ENCODE measurements around the gene XYLT2. TPM values are rescaled to one million over a fixed set of nuclear protein-coding genes. Genes with fewer than 3 reads are reported as not detected.

The XYLT2 gene
- polyA plus RNA-seq, 2 of the 4 experiments (the other 2 are of a cell fraction) = 9.7 to 15.8 TPM

DNA sequence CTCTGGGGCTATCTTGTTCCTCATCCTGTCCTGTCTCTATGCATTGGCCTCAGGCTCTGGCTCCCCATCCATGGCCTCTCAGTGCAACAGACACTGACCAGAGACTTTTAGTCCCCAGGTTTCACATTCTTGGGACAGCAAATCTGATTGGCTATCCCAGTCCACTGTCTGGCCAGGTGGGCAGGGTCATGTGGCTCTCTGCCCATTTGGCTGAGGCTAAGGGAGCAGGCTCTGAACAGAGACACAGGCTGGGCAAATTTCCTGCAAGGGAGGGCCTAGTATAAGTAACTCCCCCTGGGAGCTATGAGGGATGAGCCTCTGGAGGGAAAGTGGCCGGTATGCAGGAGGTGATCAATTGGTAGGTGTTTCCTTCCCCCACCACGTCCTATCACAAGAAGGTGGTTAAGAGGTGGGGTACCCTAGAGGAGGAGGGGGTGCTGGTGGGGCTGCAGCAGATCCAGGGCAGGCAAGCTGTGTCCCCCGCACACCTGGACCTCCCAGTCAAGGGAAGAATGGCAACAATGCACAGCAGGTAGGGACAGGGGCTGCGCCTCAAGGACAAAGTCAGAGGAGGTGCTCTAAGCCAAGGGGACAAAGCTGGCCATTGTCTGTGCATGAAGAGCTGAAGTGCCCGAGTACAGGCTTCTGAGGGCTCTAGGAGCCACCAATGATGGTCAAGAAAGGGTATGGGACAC lies 13.2 kb downstream of the XYLT2 start:
- no peak overlapping the region for H3K27ac ChIP-seq
- ChIA-PET POLR2A (interaction anchor here (1.1 kb wide), 1 partner anchor 13 kb away, joined by 3 read pairs; no protein-coding TSS in a partner anchor), CTCF (interaction anchor here (1.0 to 33.9 kb wide), 10 partner anchors 9 to 190 kb away, joined by 3 to 445 read pairs (median 8); partner anchors contain the start of genes EME1, LRRC59, MRPL27 and XYLT2)
- no peak for TF ChIP-seq PHF8 (IDR thresholded peaks at IDR 0.05; ENCODE audit: borderline replicate concordance, low read depth)
- TF ChIP-seq RFX5 (IDR thresholded peaks at IDR 0.05) = no peak
- TF ChIP-seq CBX2 (IDR thresholded peaks at IDR 0.05; ENCODE audit: borderline replicate concordance, low read depth) = no peak
- TF ChIP-seq, protein P1, sequence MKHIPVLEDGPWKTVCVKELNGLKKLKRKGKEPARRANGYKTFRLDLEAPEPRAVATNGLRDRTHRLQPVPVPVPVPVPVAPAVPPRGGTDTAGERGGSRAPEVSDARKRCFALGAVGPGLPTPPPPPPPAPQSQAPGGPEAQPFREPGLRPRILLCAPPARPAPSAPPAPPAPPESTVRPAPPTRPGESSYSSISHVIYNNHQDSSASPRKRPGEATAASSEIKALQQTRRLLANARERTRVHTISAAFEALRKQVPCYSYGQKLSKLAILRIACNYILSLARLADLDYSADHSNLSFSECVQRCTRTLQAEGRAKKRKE (CRISPR knock-in tag; IDR thresholded peaks at IDR 0.05; ENCODE audit: low read depth) = no peak
- TF ChIP-seq HOXB5 (CRISPR knock-in tag; IDR thresholded peaks at IDR 0.05) = no peak
- TF ChIP-seq KDM1A (IDR thresholded peaks at IDR 0.05; ENCODE audit: low read depth) = no peak
- no peak for TF ChIP-seq RARB (CRISPR knock-in tag; IDR thresholded peaks at IDR 0.05)
- TF ChIP-seq, protein P2, sequence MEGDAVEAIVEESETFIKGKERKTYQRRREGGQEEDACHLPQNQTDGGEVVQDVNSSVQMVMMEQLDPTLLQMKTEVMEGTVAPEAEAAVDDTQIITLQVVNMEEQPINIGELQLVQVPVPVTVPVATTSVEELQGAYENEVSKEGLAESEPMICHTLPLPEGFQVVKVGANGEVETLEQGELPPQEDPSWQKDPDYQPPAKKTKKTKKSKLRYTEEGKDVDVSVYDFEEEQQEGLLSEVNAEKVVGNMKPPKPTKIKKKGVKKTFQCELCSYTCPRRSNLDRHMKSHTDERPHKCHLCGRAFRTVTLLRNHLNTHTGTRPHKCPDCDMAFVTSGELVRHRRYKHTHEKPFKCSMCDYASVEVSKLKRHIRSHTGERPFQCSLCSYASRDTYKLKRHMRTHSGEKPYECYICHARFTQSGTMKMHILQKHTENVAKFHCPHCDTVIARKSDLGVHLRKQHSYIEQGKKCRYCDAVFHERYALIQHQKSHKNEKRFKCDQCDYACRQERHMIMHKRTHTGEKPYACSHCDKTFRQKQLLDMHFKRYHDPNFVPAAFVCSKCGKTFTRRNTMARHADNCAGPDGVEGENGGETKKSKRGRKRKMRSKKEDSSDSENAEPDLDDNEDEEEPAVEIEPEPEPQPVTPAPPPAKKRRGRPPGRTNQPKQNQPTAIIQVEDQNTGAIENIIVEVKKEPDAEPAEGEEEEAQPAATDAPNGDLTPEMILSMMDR (IDR thresholded peaks at IDR 0.05) = no peak
- no peak for TF ChIP-seq EP300 (IDR thresholded peaks at IDR 0.05)
- TF ChIP-seq MAFK (IDR thresholded peaks at IDR 0.05; ENCODE audit: partially characterized antibody) = no peak
- TF ChIP-seq FOSB (CRISPR knock-in tag; IDR thresholded peaks at IDR 0.05) = no peak
- no peak for TF ChIP-seq MYC (IDR thresholded peaks at IDR 0.05; ENCODE audit: borderline replicate concordance, low read length)
- TF ChIP-seq HDAC2 (IDR thresholded peaks at IDR 0.05) = no peak
- TF ChIP-seq BHLHE40 (IDR thresholded peaks at IDR 0.05; ENCODE audit: low read depth, low read length) = no peak
- no peak for TF ChIP-seq TFCP2L1 (CRISPR knock-in tag; IDR thresholded peaks at IDR 0.05)
- no peak for TF ChIP-seq KDM5A (IDR thresholded peaks at IDR 0.05)
- no peak for TF ChIP-seq CHD4 (IDR thresholded peaks at IDR 0.05; ENCODE audit: borderline replicate concordance)
- TF ChIP-seq, protein P3, sequence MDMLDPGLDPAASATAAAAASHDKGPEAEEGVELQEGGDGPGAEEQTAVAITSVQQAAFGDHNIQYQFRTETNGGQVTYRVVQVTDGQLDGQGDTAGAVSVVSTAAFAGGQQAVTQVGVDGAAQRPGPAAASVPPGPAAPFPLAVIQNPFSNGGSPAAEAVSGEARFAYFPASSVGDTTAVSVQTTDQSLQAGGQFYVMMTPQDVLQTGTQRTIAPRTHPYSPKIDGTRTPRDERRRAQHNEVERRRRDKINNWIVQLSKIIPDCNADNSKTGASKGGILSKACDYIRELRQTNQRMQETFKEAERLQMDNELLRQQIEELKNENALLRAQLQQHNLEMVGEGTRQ (IDR thresholded peaks at IDR 0.05) = no peak
- 90% methylated on average over 5 of the region's 5 CpGs for WGBS (ENCODE audit: missing lambda C conversion rate)
- no peaks in the 10 kb centered on the region for H3K9me3 ChIP-seq
- DNase-seq (ENCODE audit: low read depth in 1 of 2, low spot score in 1 of 2) (no peak), ATAC-seq (no peak), FAIRE-seq (no peak)
- no peak overlapping the region for H3K4me3 ChIP-seq
- H3K4me1 ChIP-seq = peaks cover 3% of the 10 kb centered on the region; the same call in 1 of the 3 replicates
- no peak overlapping the region for H3K4me2 ChIP-seq

DNA sequence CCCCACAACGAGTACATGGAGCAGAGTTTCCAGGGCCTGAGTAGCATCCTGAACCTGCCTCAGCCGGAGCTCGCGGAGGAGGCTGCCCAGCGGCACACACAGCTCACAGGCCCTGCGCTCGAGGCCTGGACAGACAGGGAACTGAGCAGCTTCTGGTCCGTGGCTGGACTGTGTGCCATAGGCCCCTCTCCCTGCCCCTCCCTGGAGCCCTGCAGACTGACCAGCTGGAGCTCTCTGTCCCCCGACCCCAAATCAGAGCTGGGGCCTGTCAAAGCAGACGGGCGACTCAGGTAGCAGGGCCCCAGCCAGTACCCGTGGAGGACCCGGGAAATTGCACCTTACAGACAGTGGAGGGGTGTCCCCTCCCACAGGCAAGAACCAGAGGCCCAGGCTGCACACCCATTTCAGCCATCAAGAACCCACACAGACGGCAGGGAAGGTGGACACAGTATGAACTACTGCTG lies 14.1 kb downstream of the XYLT2 start:
- no peak overlapping the region for H3K4me3 ChIP-seq
- DNase-seq (ENCODE audit: low read depth in 1 of 2, low spot score in 1 of 2) = no peak
- H3K4me2 ChIP-seq = no peak overlapping the region
- ATAC-seq = no peak
- peaks cover 3% of the 10 kb centered on the region; the same call in 1 of the 3 replicates for H3K4me1 ChIP-seq
- 89% methylated on average over 14 of the region's 14 CpGs for WGBS (ENCODE audit: missing lambda C conversion rate)
- TF ChIP-seq CHD4 (IDR thresholded peaks at IDR 0.05; ENCODE audit: borderline replicate concordance) = no peak
- TF ChIP-seq NR3C1 (IDR thresholded peaks at IDR 0.05) = no peak
- TF ChIP-seq PHF8 (IDR thresholded peaks at IDR 0.05; ENCODE audit: borderline replicate concordance, low read depth) = no peak
- TF ChIP-seq, protein P4, sequence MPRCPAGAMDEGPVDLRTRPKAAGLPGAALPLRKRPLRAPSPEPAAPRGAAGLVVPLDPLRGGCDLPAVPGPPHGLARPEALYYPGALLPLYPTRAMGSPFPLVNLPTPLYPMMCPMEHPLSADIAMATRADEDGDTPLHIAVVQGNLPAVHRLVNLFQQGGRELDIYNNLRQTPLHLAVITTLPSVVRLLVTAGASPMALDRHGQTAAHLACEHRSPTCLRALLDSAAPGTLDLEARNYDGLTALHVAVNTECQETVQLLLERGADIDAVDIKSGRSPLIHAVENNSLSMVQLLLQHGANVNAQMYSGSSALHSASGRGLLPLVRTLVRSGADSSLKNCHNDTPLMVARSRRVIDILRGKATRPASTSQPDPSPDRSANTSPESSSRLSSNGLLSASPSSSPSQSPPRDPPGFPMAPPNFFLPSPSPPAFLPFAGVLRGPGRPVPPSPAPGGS (IDR thresholded peaks at IDR 0.05) = no peak
- H3K9me3 ChIP-seq = no peaks in the 10 kb centered on the region
- H3K27ac ChIP-seq = no peak overlapping the region
- ChIA-PET CTCF (interaction anchor here (0.6 to 33.9 kb wide), 13 partner anchors 8 to 191 kb away, joined by 3 to 445 read pairs (median 7); partner anchors contain the start of genes EME1, LRRC59, MRPL27 and RSAD1), POLR2A (interaction anchor here (1.1 kb wide), 1 partner anchor 13 kb away, joined by 3 read pairs; no protein-coding TSS in a partner anchor)
- no peak for FAIRE-seq
